Uterus (tissue), 2 donors: ENCODE data around the gene PLPPR4.

Source experiments
- POLR2A ChIP-seq, 2 donors: fragments of 450-650 bp; IDR thresholded peaks; one replicate each; pipeline ENCODE4 v1.6.1; 2016; ENCODE audit warnings: antibody characterized with exemption in 2 of 2, mild to moderate bottlenecking in 1 of 2, moderate library complexity in 1 of 2
- TF ChIP-seq, protein P1 (sequence below), 4 experiments: fragments of 200-600 bp in 2 of 4; fragments of 450-650 bp in 2 of 4; sonication (generic) in 2 of 4; IDR thresholded peaks; one replicate each; pipeline ENCODE4 v1.5.1; 2016 to 2019; ENCODE audit warnings: antibody characterized with exemption in 4 of 4, mild to moderate bottlenecking in 2 of 4, moderate library complexity in 1 of 4

GRCh38 chr1:99230695-99231094 is 33.6 kb upstream of the PLPPR4 start:
- TF ChIP-seq POLR2A (IDR thresholded peaks at IDR 0.05): no peak
- TF ChIP-seq, protein P1, sequence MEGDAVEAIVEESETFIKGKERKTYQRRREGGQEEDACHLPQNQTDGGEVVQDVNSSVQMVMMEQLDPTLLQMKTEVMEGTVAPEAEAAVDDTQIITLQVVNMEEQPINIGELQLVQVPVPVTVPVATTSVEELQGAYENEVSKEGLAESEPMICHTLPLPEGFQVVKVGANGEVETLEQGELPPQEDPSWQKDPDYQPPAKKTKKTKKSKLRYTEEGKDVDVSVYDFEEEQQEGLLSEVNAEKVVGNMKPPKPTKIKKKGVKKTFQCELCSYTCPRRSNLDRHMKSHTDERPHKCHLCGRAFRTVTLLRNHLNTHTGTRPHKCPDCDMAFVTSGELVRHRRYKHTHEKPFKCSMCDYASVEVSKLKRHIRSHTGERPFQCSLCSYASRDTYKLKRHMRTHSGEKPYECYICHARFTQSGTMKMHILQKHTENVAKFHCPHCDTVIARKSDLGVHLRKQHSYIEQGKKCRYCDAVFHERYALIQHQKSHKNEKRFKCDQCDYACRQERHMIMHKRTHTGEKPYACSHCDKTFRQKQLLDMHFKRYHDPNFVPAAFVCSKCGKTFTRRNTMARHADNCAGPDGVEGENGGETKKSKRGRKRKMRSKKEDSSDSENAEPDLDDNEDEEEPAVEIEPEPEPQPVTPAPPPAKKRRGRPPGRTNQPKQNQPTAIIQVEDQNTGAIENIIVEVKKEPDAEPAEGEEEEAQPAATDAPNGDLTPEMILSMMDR (IDR thresholded peaks at IDR 0.05): no peak
